HCT116 (cell line): ENCODE results near the gene SPATA16.
"Not testable (repeated sequence)": the region's sequence is repeated elsewhere in the genome, so short reads cannot be mapped to it uniquely, and the experiment has no call there.

ENCODE experiments used
- EZH2 ChIP-seq: fragments of 200-600 bp; sonication (generic); IDR thresholded peaks from 2 replicates; pipeline ENCODE4 v1.6.1; 2017; ENCODE audit warnings: antibody characterized with exemption, mixed run types
- RAD21 ChIP-seq: IDR thresholded peaks from 2 replicates; pipeline ENCODE4 v1.6.1; 2012; ENCODE audit warnings: low read depth, mild to moderate bottlenecking
- ZFX ChIP-seq: fragments of 450-650 bp; IDR thresholded peaks from 2 replicates; pipeline ENCODE4 v1.6.1; 2017

DNA sequence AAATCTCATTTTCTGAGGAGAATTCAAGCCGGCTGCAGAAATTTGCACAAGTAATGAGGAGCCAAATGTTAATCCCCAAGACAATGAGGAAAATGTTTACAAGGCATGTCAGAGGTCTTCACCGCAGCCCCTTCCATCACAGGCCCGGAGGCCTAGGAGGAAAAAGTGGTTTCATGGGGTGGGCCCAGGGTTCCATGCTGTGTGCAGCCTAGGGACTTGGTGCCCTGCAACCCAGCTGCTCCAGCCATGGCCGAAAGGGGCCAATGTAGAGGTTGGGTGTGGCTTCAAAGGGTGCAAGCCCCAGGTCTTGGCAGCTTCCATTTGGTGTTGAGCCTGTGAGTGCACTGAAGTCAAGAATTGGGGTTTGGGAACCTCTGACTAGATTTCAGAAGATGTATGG is 42.0 kb upstream of the SPATA16 start:
- TF ChIP-seq RAD21, ZFX, EZH2: not testable (repeated sequence)
